Left lung (tissue), 10 donors: ENCODE measurements around the gene FAM13A. TPM values are rescaled to one million over a fixed set of nuclear protein-coding genes. Genes with fewer than 3 reads are reported as not detected.

Experiments used
- ATAC-seq: fragments of 200-7000 bp; cut with Tn5 transposase; one replicate; pipeline ENCODE4 v1.9.1; 2020; ENCODE audit warnings: moderate library complexity
- DNase-seq, 4 donors: peaks; one replicate each; pipeline ENCODE4 v3.0.0-alpha.2; 2013 to 2020
- H3K27ac ChIP-seq, 2 donors: fragments of 200-600 bp; sonication (generic) in 1 of 2; one replicate each; pipeline versions ENCODE4 v1.5.0 to v1.8.0; 2020 to 2021
- H3K27me3 ChIP-seq, 2 donors: fragments of 200-600 bp; sonication (generic) in 1 of 2; one replicate each; pipeline versions ENCODE4 v1.5.0 to v1.8.0; 2020 to 2021
- H3K36me3 ChIP-seq, 2 donors: fragments of 200-600 bp; sonication (generic) in 1 of 2; one replicate each; pipeline versions ENCODE4 v1.5.0 to v1.8.0; 2020 to 2021
- H3K4me1 ChIP-seq, 2 donors: fragments of 200-600 bp; one replicate each; pipeline ENCODE4 v1.8.0; 2021
- H3K4me3 ChIP-seq, 2 donors: fragments of 200-600 bp; sonication (generic) in 1 of 2; one replicate each; pipeline versions ENCODE4 v1.5.0 to v1.8.0; 2020 to 2021; ENCODE audit warnings: mild to moderate bottlenecking in 1 of 2
- H3K9me3 ChIP-seq, 2 donors: fragments of 200-600 bp; sonication (generic) in 1 of 2; one replicate each; pipeline versions ENCODE4 v1.5.0 to v1.8.0; 2020 to 2021
- CTCF ChIP-seq, 2 donors: fragments of 200-600 bp; sonication (generic) in 1 of 2; IDR thresholded peaks; one replicate each; pipeline versions ENCODE4 v1.5.0 to v1.8.0; 2021; ENCODE audit warnings: antibody characterized with exemption in 2 of 2
- intact Hi-C, 2 donors: fragments of 100-400 bp; cut with DNase I; formaldehyde crosslinking; loops; one replicate each; pipeline versions ENCODE4 v1.11.2 to v1.14.2; 2022
- polyA plus RNA-seq, 6 donors: library from polyadenylated mRNA; unstranded; fragments of 120-200 nt; gene quantifications; one replicate each; pipeline ENCODE4 v1.2.1, GENCODE V29; 2013; ENCODE audit not compliant: insufficient read length in 6 of 6
- total RNA-seq, 2 donors: library from RNA; stranded (reverse); fragmentation: NEBNext Ultra II Directional; extraction: Animal tissue kit (Norgen Biotek cat#: 25700); gene quantifications; one replicate each; pipeline ENCODE4 v1.2.1, GENCODE V29; 2021
- donor health status: DM: no; HTN: yes; CAD: no.
- donor health status: DM: no; HTN: no; CAD: no.

FAM13A gene
- total and polyA plus RNA-seq, 8 donors = 22.2 to 69.5 (median 52.2) TPM

DNA sequence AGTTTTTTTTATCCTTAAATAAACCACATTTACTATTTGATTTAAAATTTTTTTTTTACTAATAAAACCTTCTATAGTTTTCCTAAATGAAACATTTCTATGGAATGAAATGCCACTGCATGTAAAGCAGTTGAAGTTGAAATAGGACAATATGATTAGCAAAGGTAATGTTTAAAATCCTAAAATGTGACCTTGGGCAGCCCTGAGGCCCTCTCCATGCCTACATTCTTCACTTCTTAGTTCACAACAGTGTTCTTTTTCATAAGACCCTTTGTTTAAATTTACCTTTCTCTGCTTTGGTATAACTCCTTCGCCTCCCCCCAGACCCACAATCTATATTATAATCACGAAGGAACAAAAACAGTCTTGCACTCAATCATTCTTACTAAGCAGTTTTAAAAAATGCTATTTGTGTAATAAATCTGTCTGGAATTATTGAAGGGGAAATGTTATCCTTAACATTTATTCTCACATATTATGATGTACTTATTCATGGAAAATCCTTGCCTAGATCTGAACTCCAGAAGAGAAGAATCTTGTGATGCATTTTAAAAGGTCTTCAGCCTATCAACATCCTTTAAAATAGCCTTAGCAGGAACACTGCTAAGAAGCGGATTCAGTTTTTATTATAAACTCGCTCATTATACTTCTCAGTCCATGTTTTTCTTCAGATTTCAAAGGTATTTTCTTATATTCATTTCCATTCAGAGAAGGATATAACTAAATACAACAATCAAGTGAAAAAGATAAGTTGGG, 234.8 kb downstream of the FAM13A start:
- H3K36me3 ChIP-seq = no peaks in the 10 kb centered on the region
- H3K4me1 ChIP-seq = peaks cover 15 to 56% of the 10 kb centered on the region in 2 donors
- no peak for TF ChIP-seq CTCF (IDR thresholded peaks at IDR 0.05)
- H3K27me3 ChIP-seq = no peaks in the 10 kb centered on the region
- intact Hi-C loops = no loop called here
- ATAC-seq = no peak
- H3K9me3 ChIP-seq = no peaks in the 10 kb centered on the region
- no peak for DNase-seq
- H3K27ac ChIP-seq = peak overlapping the region; percentile 91 to 95
- peak overlapping the region; percentile 39 to 54 for H3K4me3 ChIP-seq

DNA sequence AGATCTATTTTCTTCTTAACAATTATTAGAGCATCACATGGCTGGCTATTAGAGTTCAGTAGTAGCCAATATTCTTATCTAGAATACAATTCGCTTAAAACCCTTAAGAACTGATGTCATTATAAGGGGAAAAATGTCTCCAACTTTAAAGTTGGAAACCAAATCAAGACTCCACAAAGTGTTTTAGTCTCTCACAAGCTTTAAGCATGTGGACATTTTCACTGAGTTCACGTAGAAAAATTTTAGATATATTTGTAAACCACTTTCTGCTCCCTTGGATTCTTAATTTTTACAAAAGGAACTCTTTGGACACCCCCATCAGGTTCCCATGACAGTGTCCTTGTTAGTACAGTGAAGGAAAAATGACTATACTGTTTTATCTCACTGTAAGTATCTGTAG, 235.5 kb downstream of the FAM13A start:
- no peak for DNase-seq
- no peaks in the 10 kb centered on the region for H3K36me3 ChIP-seq
- H3K4me1 ChIP-seq = peaks cover 15 to 59% of the 10 kb centered on the region in 2 donors
- H3K9me3 ChIP-seq = no peaks in the 10 kb centered on the region
- no peaks in the 10 kb centered on the region for H3K27me3 ChIP-seq
- peak overlapping the region; percentile 39 to 54 for H3K4me3 ChIP-seq
- TF ChIP-seq CTCF (IDR thresholded peaks at IDR 0.05) = no peak
- H3K27ac ChIP-seq = peak overlapping the region; percentile 91 to 95
- ATAC-seq = no peak
- intact Hi-C loops = no loop called here

DNA sequence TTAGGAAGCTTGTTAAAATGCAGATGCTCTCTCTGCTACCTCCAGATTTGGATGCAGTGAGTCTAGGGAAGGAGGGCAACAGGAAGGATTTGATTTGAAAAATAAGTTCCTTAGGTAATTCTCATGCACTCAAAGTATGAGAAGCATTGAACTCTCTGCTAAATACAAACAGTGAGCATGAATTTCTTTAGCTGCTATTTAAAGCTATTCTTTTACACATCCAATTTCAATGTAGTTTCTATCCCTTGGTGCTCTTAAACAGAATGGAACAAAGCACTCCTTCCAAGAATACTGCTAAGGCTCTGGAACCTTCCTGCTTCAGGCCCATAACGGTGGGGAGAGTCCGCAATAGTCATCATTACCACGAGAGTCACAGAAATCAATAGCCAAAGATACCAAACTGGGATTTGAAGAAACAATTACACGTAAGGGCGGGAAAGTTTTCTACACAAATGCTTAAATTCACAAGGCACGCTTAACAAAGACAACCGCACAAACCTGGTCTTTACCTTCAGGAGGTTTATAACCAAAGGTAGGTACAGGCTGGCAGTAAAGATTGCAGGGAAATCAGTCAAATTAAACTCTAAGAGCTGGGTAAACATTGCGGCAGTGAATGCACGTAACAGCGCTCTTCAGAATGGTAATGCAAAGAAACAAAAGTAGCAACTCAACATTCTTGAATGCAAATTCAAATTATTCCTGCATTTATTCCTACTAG, 236.1 kb downstream of the FAM13A start:
- Histone ChIP-seq H3K4me1 (peaks cover 15 to 66% of the 10 kb centered on the region in 2 donors), H3K27ac (peak overlapping the region; percentile 91 to 95), H3K9me3 (no peaks in the 10 kb centered on the region), H3K4me3 (peak overlapping the region; percentile 39 to 54), H3K36me3 (no peaks in the 10 kb centered on the region), H3K27me3 (no peaks in the 10 kb centered on the region)
- DNase-seq = peak in 1 of 4 donors; percentile 67
- no peak for TF ChIP-seq CTCF (IDR thresholded peaks at IDR 0.05)
- ATAC-seq = peak; percentile 11
- intact Hi-C loops = no loop called here

DNA sequence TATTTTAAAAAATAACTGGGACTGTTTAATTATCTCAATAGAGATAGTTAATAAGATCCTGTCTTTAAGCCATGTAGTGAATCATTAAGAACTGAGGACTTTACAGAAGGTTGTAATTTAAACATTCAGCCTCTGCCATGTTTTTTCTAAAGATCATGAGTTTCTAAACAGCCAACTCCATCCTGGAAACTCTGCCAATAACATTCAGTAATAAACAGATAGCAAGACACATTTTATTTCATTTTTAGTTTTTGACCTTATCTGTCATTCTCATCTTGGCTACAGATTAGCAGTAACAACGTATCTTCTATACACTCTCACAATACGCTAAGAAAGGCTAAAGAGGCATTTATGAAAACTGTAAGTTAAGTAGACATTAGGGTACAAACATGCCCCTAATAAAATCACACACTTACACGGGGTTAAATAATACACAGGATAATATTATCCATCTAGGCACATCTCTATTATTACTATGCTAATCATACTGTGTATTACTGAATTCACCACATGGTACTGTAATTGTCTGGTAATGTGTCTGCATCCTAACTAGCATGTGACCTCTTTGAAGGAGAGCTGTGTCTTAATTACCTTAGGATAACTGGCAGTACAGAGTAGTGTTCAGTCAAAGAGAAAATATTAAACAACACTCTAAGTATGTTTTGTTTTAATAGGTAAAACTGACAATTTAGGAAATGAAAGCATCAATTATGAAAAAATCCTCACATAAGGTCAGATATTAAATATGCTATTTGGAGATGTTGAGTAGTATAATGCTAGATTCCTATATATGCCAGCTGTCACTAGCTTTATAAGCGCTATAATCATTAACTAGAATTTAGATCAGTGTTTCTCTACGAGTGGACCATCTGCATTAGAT, 236.9 kb downstream of the FAM13A start:
- intact Hi-C loops = loop anchor here in 1 of 2 donors (5.0 kb wide), 1 partner anchor 202 kb away; no protein-coding TSS in a partner anchor
- H3K36me3 ChIP-seq = no peaks in the 10 kb centered on the region
- H3K4me1 ChIP-seq = peaks cover 15 to 74% of the 10 kb centered on the region in 2 donors
- peak overlapping the region; percentile 91 to 95 for H3K27ac ChIP-seq
- peak overlapping the region; percentile 39 to 54 for H3K4me3 ChIP-seq
- H3K9me3 ChIP-seq = no peaks in the 10 kb centered on the region
- ATAC-seq = no peak
- no peak for DNase-seq
- no peak for TF ChIP-seq CTCF (IDR thresholded peaks at IDR 0.05)
- no peaks in the 10 kb centered on the region for H3K27me3 ChIP-seq
